CD4-positive, alpha-beta memory T cell (primary cell): ENCODE measurements around the gene KL. TPM values are rescaled to one million over a fixed set of nuclear protein-coding genes. Genes with fewer than 3 reads are reported as not detected.
A peak's percentile ranks its signal among the peaks of the same experiment; 100 is the strongest.

ENCODE experiments used
- CTCF ChIA-PET: fragments of 350-600 bp; sonication (Branson Sonifier 250); formaldehyde crosslinking; loops from one replicate; lab custom pipeline; 2021; ENCODE audit warnings: inconsistent platforms; ENCODE audit not compliant: partially characterized antibody; lab: Charles Lee
- POLR2A ChIA-PET: fragments of 350-600 bp; sonication (Branson Sonifier 250); formaldehyde crosslinking; loops from one replicate; lab custom pipeline; 2021; ENCODE audit not compliant: partially characterized antibody; lab: Charles Lee
- DNase-seq, 5 donors: peaks; one replicate each; pipeline versions ENCODE4 v3.0.0 to v3.0.0-alpha.2; 2020 to 2022; ENCODE audit warnings: mixed read lengths in 1 of 5
- H3K27ac ChIP-seq: one replicate; pipeline ENCODE4 v1.7.0; 2013; ENCODE audit warnings: low read depth, low read length
- H3K27me3 ChIP-seq: 2 replicates; pipeline ENCODE4 v1.7.0; 2013; ENCODE audit warnings: mild to moderate bottlenecking, low read length, moderate library complexity; ENCODE audit not compliant: insufficient read depth
- H3K36me3 ChIP-seq: 2 replicates; pipeline ENCODE4 v1.7.0; 2013; ENCODE audit warnings: mild to moderate bottlenecking, low read length, moderate library complexity; ENCODE audit not compliant: insufficient read depth
- H3K4me1 ChIP-seq: 2 replicates; pipeline ENCODE4 v1.7.0; 2013; ENCODE audit warnings: mild to moderate bottlenecking, low read length, moderate library complexity; ENCODE audit not compliant: insufficient read depth
- H3K4me3 ChIP-seq, 2 donors: one replicate each; pipeline ENCODE4 v1.7.0; 2013; ENCODE audit warnings: low read length in 2 of 2, mild to moderate bottlenecking in 1 of 2
- H3K9me3 ChIP-seq, 2 donors: one replicate each; pipeline ENCODE4 v1.7.0; 2013; ENCODE audit warnings: low read length in 2 of 2, control low read depth in 1 of 2; ENCODE audit not compliant: control insufficient read depth in 1 of 2
- H3K27ac Mint-ChIP-seq, 7 donors: one replicate each; pipeline ENCODE4 v1.8.0; 2020 to 2021; ENCODE audit warnings: mixed read lengths in 7 of 7, mild to moderate bottlenecking in 6 of 7, inconsistent platforms in 3 of 7, moderate library complexity in 3 of 7
- H3K27me3 Mint-ChIP-seq, 2 donors: one replicate each; pipeline ENCODE4 v1.8.0; 2020 to 2021; ENCODE audit warnings: mixed read lengths in 2 of 2
- H3K36me3 Mint-ChIP-seq, 2 donors: one replicate each; pipeline ENCODE4 v1.8.0; 2020 to 2021; ENCODE audit warnings: mixed read lengths in 2 of 2, inconsistent platforms in 1 of 2, mild to moderate bottlenecking in 1 of 2
- H3K4me1 Mint-ChIP-seq, 4 donors: one replicate each; pipeline ENCODE4 v1.8.0; 2020 to 2021; ENCODE audit warnings: mixed read lengths in 4 of 4, mild to moderate bottlenecking in 1 of 4
- H3K4me3 Mint-ChIP-seq, 8 donors: one replicate each; pipeline ENCODE4 v1.8.0; 2020 to 2021; ENCODE audit warnings: mixed read lengths in 8 of 8, mild to moderate bottlenecking in 7 of 8, moderate library complexity in 6 of 8, inconsistent platforms in 3 of 8
- H3K9me3 Mint-ChIP-seq, 8 donors: one replicate each; pipeline ENCODE4 v1.8.0; 2020 to 2021; ENCODE audit warnings: mixed read lengths in 8 of 8, mild to moderate bottlenecking in 5 of 8, inconsistent platforms in 3 of 8, moderate library complexity in 1 of 8
- intact Hi-C: fragments of 100-400 bp; cut with micrococcal nuclease; formaldehyde crosslinking; loops from one replicate; pipeline ENCODE4 v1.15.1; 2023
- polyA plus RNA-seq, 2 donors: library from polyadenylated mRNA; unstranded; fragments of 300-500 nt; fragmentation: Illumina TruSeq; gene quantifications; one replicate each; pipeline ENCODE4 v1.2.3, GENCODE V29; 2021
- total RNA-seq, 2 experiments: library from RNA; stranded (reverse); gene quantifications; one replicate each; pipeline ENCODE4 v1.2.3, GENCODE V29; 2021

Gene KL
- total RNA-seq (under 1 TPM in 1 of 2 experiments, not detected in 1; 0.17 TPM), polyA plus RNA-seq (not detected)

- Mint-ChIP-seq H3K36me3 (no peaks in the 10 kb centered on the region), H3K27me3 (peaks cover 56 to 61% of the 10 kb centered on the region in 2 donors), H3K4me3 (peak within 1 kb of the TSS; percentile 45 to 80 (median 68)), H3K4me1 (peaks cover 2 to 14% (median 9%) of the 10 kb centered on the region in 4 donors), H3K9me3 (peaks cover 0 to 2% (median 0%) of the 10 kb centered on the region in 8 donors), H3K27ac (peak within 1 kb of the TSS in 1 of 7 donors; percentile 22)
- ChIA-PET POLR2A (no interaction called here), CTCF (no interaction called here)
- Histone ChIP-seq H3K4me1 (peaks cover 6% of the 10 kb centered on the region), H3K4me3 (no peak within 1 kb of the TSS), H3K9me3 (no peaks in the 10 kb centered on the region), H3K27ac (no peak within 1 kb of the TSS), H3K36me3 (no peaks in the 10 kb centered on the region), H3K27me3 (peaks cover 16% of the 10 kb centered on the region)
- intact Hi-C loops: no loop called here
- DNase-seq: peak in 1 of 5 donors; percentile 3
Observed at GRCh38 chr13:33016414-33017322, at the start of gene KL. TSS of gene KL (plus strand) at chr13:33016423. CDS start at chr13:33016441, 18 bp downstream.

- no peaks in the 10 kb centered on the region for H3K4me1 ChIP-seq
- H3K27ac ChIP-seq: no peak overlapping the region
- no peaks in the 10 kb centered on the region for H3K9me3 ChIP-seq
- Mint-ChIP-seq H3K9me3 (no peaks in the 10 kb centered on the region), H3K27ac (no peak overlapping the region), H3K4me1 (peaks cover 0 to 3% (median 0%) of the 10 kb centered on the region in 4 donors), H3K27me3 (peaks cover 1 to 4% of the 10 kb centered on the region in 2 donors), H3K4me3 (no peak overlapping the region), H3K36me3 (no peaks in the 10 kb centered on the region)
- intact Hi-C loops: no loop called here
- H3K4me3 ChIP-seq: no peak overlapping the region
- POLR2A ChIA-PET: no interaction called here
- H3K36me3 ChIP-seq: no peaks in the 10 kb centered on the region
- DNase-seq: no peak
- H3K27me3 ChIP-seq: no peaks in the 10 kb centered on the region
- CTCF ChIA-PET: no interaction called here
Observed at GRCh38 chr13:32967584-32968182, 48.5 kb upstream of the KL start.

GRCh38 chr13:32968316-32968715 is 47.9 kb upstream of the KL start:
- H3K9me3 Mint-ChIP-seq: no peaks in the 10 kb centered on the region
- no peaks in the 10 kb centered on the region for H3K36me3 Mint-ChIP-seq
- no peak overlapping the region for H3K27ac Mint-ChIP-seq
- Histone ChIP-seq H3K4me3 (no peak overlapping the region), H3K27ac (no peak overlapping the region), H3K4me1 (no peaks in the 10 kb centered on the region), H3K36me3 (no peaks in the 10 kb centered on the region), H3K9me3 (no peaks in the 10 kb centered on the region), H3K27me3 (no peaks in the 10 kb centered on the region)
- no peak for DNase-seq
- H3K4me1 Mint-ChIP-seq: peaks cover 0 to 3% (median 0%) of the 10 kb centered on the region in 4 donors
- no peak overlapping the region for H3K4me3 Mint-ChIP-seq
- POLR2A ChIA-PET: no interaction called here
- intact Hi-C loops: no loop called here
- CTCF ChIA-PET: no interaction called here
- H3K27me3 Mint-ChIP-seq: peaks cover 3 to 4% of the 10 kb centered on the region in 2 donors

GRCh38 chr13:32968793-32969192 is 47.4 kb upstream of the KL start:
- no peak for DNase-seq
- ChIA-PET CTCF (interaction anchor here (0.9 kb wide), 1 partner anchor 13 kb away, joined by 4 read pairs; no protein-coding TSS in a partner anchor), POLR2A (no interaction called here)
- H3K36me3 ChIP-seq: no peaks in the 10 kb centered on the region
- no peaks in the 10 kb centered on the region for H3K27me3 ChIP-seq
- intact Hi-C loops: no loop called here
- H3K9me3 ChIP-seq: no peaks in the 10 kb centered on the region
- Mint-ChIP-seq H3K27ac (no peak overlapping the region), H3K4me3 (no peak overlapping the region), H3K4me1 (peaks cover 0 to 3% (median 0%) of the 10 kb centered on the region in 4 donors), H3K9me3 (no peaks in the 10 kb centered on the region), H3K27me3 (peaks cover 3 to 4% of the 10 kb centered on the region in 2 donors), H3K36me3 (no peaks in the 10 kb centered on the region)
- no peak overlapping the region for H3K4me3 ChIP-seq
- no peak overlapping the region for H3K27ac ChIP-seq
- no peaks in the 10 kb centered on the region for H3K4me1 ChIP-seq

- POLR2A ChIA-PET: no interaction called here
Observed at GRCh38 chr13:32969516-32969941, 46.7 kb upstream of the KL start.

GRCh38 chr13:32976056-32976805 is 40.0 kb upstream of the KL start:
- peaks cover 0 to 3% (median 0%) of the 10 kb centered on the region in 8 donors for H3K9me3 Mint-ChIP-seq
- H3K27ac Mint-ChIP-seq: no peak overlapping the region
- no peak for DNase-seq
- no peak overlapping the region for H3K4me3 Mint-ChIP-seq
- H3K27ac ChIP-seq: no peak overlapping the region
- no peaks in the 10 kb centered on the region for H3K27me3 ChIP-seq
- ChIA-PET POLR2A (no interaction called here), CTCF (no interaction called here)
- H3K36me3 ChIP-seq: no peaks in the 10 kb centered on the region
- H3K4me1 Mint-ChIP-seq: peaks cover 0 to 1% (median 0%) of the 10 kb centered on the region in 4 donors
- no peaks in the 10 kb centered on the region for H3K36me3 Mint-ChIP-seq
- H3K27me3 Mint-ChIP-seq: peaks cover 0 to 7% of the 10 kb centered on the region in 2 donors
- no peak overlapping the region for H3K4me3 ChIP-seq
- no peaks in the 10 kb centered on the region for H3K9me3 ChIP-seq
- intact Hi-C loops: no loop called here
- no peaks in the 10 kb centered on the region for H3K4me1 ChIP-seq

More at GRCh38 chr13:32969516-32969941, 46.7 kb upstream of the KL start:
- no peak overlapping the region for H3K27ac ChIP-seq
- no peak overlapping the region for H3K4me3 ChIP-seq
- H3K36me3 ChIP-seq: no peaks in the 10 kb centered on the region
- H3K4me3 Mint-ChIP-seq: no peak overlapping the region
- H3K36me3 Mint-ChIP-seq: no peaks in the 10 kb centered on the region
- H3K9me3 Mint-ChIP-seq: no peaks in the 10 kb centered on the region
- CTCF ChIA-PET: interaction anchor here (0.9 to 1.0 kb wide), 2 partner anchors 9 to 14 kb away, joined by 3 to 4 read pairs; no protein-coding TSS in a partner anchor
- intact Hi-C loops: no loop called here
- H3K27me3 ChIP-seq: no peaks in the 10 kb centered on the region
- peaks cover 3 to 4% of the 10 kb centered on the region in 2 donors for H3K27me3 Mint-ChIP-seq
- H3K27ac Mint-ChIP-seq: no peak overlapping the region
- peaks cover 0 to 3% (median 0%) of the 10 kb centered on the region in 4 donors for H3K4me1 Mint-ChIP-seq
- H3K4me1 ChIP-seq: no peaks in the 10 kb centered on the region
- H3K9me3 ChIP-seq: no peaks in the 10 kb centered on the region
- DNase-seq: no peak
